Raji (cell line): Measurements from ENCODE around the gene DIP2B.

ENCODE experiments used
- POLR2A ChIP-seq: IDR thresholded peaks from 2 replicates; pipeline ENCODE4 v1.6.1; 2011; ENCODE audit warnings: low read depth, low read length, control low read depth; ENCODE audit not compliant: insufficient read depth

DIP2B gene

DNA sequence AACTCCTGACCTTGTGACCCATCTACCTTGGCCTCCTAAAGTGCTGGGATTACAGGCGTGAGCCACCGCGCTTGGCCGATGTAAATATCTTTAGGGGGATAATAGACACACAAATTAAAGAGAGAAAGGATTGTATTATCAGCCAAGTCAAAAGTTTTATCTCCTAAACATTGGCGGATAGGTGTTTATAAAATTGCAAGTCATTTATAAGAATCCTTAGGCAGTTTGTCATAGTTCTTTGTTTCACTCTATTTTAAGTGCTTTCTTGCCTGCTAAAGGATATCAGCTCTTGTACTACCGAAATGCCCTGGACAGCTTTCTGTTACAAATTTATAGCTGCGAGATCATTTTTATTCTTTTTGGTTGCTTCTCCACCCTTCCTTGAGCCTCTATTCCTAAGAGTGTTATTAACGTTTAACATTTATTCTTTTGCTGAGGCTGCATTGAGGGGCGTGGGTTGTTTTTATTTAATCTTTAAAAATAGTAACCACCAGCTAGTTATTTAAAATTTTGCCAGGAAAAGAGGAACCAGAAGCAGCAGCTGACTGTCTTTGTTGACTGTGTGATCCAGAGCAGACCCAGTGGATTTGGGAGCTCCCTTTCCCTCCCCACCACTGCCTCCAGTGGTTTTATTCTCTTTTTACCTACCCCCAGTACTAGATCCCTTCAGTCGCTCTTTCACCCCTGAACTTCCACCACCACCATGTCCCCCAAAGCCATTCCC is 106.4 kb downstream of the DIP2B start:
- TF ChIP-seq POLR2A = no peak

DNA sequence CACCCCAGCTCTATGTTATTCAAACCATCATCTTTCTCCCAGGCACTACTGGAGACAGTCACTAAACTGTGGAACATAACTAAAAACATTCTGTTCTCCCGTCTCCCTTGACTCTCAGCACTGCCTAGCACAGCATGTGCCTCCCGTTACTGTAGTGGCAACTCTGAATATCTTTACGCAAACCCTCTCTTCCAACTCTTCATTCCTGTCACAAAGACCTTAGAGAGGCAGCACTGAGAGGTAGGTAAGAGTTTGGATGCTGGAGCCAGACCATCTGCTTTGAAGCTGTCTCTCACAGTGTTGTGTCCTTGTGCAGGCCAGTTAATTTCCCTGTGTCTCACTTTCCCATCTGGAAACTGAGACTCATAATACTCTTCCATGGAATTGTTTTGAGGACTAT is 108.1 kb downstream of the DIP2B start:
- TF ChIP-seq POLR2A = no peak

DNA sequence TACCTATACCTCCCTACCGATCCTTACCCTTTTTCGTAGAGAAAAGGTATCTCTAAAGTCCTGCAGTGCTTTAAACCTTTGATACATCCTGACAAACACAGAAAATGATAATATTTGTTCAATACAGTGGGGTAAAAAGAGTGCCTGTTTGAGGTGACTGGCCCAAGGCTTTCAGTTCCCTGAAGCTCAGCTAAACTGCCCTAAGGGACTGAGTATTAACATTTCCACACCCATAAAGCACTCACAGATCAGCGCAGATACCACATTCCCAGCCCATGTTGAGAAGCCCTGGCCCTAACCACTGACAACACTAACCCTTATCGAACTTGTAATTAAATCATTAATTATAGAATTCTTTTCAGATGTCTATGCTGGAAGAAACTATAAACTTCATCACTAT is 108.7 kb downstream of the DIP2B start:
- no peak for TF ChIP-seq POLR2A

DNA sequence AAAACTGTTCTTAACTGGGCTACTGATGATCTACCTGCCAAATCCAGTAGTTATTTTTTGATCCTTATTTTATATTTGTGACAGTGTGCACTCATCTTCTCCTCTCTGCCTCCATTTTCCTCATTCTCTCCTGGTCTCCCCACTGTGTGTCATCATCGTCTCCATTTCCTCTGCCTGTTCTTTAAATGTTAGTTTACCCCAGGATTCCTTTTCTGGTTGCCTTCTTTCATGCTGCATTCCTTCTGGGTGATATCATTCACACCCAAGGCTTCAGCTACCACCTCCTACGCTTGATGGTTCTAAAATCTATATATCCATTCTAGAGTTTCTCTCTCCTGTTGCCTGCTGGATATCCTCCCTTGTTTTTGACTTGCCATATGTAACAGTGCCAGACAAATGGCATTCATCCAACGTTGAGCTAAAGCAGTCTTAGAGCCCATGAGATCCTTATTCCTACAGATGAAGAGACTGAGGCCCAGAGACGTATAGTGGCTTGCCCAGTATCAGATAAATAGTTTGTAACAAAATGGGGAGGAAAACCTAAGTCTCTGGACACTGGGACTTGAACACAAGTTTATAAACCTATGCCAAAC is 109.5 kb downstream of the DIP2B start:
- no peak for TF ChIP-seq POLR2A

DNA sequence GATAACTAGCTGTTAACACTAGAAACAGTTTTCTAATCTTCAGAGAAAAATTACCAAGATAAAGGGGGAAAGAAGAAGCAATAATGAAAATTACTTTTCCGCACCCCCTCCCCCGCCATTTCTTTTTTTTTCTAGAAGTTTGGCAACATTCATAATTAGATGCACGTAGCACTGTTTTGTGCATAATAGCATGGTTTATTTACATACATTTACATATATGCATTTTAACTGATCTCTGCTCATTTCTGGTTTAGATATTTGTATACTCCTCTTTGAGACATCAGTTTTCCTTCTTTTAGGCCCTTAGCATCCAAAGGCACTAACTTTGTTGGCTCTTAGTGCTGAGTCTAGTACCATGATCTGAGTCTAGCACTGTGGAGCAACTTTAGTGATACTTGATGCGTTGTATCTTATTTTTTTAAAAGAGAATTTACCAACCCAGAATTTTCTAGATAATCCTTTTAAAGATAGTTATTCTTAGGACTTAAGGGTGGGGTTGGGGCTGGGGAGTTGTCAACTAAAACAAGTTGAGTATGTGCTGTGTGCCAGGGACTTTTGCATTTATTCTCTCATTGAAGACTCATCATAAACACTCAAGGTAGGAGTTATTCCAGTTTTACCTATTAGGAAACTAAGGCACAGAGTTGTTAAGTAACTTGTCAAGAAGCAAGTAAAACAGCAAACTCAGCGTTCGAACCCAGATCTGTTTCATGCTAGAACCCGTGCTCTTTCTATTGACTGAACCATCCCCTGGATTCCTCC is 110.5 kb downstream of the DIP2B start:
- TF ChIP-seq POLR2A = no peak

DNA sequence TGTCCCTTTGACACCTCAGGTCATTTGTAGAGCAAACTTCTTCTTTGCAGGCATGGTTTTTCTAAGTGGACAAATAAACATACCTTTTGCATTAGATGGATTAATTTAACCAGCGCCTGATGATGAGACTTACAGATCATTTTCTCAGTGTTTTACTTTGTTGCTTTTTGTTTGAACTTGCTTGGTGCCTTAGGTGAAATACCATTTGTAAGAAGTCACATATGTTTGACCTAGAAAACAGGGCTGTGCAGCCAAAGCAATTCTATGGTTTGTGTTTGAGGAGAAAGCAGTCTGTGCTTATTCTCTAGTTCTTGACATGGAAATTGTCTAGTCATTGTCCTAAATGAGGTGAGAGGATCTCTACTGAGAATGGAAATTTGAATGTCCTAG is 111.1 kb downstream of the DIP2B start:
- TF ChIP-seq POLR2A = no peak

DNA sequence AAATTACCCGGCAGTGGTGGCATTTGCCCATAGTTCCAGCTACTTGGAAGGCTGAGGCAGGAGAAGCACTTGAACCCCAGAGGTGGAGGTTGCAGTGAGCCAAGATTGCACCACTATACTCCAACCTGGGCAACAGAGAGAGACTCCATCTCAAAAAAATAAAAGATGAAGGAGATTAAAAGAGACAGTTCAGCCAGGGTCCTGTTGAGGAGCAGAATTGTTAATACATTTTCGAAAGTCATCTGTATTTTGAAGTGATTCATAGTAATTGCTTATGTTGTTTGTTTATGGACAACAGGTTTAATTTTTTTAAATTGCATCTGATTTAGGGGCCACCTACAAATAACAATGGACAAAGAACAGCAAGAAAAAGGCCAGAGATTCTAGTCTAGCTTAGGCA is 112.9 kb downstream of the DIP2B start:
- TF ChIP-seq POLR2A = no peak

DNA sequence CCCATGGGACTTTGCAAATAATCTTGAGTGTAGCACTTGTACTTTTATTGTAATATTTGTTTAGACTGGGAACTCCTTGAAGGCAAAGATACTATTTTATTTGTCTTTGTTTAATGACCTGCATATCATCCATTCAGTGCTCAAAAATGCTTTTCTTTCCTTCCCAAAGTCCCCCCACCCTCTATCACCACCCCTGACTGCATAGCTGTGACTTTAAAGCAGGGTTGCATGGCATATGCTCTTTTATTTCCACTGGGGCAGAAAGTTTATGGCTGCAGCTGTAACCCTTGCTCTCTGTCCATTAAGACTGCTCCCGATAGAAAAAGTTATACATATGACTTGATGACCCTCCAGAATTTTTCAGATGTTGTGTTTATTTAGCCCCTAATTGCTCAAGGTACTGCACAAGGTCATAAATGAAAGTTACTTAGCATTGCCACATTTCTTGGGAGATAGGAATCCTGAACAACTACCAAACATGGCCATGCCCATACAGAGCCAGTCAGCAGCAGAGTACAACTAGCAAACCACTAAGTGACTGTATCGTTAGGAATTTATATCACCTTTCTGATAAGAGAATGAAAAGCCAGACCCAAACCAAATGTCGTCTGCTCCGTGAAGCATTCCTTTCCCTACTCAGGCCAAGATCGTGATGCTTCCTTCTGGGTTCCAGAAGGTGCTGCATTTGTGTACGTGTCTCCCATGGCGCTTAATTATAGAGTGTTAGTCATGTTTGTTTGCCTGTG is 114.3 kb downstream of the DIP2B start:
- TF ChIP-seq POLR2A = no peak

DNA sequence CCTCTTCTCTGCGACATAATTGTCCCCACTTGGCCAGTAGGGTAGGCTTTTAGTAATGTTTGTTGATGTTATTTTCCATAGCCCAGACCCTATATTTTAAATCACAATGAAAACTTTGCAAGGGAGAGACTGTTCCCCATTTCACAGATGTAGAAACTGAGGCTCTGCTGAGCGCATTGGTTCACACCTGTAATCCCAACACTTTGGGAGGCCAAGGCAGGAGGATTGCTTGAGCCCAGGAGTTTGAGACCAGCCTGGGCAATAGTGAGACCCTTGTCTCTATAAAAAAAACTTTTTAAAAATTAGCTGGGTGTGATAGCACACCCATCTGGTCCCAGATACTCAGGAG is 114.8 kb downstream of the DIP2B start:
- no peak for TF ChIP-seq POLR2A

DNA sequence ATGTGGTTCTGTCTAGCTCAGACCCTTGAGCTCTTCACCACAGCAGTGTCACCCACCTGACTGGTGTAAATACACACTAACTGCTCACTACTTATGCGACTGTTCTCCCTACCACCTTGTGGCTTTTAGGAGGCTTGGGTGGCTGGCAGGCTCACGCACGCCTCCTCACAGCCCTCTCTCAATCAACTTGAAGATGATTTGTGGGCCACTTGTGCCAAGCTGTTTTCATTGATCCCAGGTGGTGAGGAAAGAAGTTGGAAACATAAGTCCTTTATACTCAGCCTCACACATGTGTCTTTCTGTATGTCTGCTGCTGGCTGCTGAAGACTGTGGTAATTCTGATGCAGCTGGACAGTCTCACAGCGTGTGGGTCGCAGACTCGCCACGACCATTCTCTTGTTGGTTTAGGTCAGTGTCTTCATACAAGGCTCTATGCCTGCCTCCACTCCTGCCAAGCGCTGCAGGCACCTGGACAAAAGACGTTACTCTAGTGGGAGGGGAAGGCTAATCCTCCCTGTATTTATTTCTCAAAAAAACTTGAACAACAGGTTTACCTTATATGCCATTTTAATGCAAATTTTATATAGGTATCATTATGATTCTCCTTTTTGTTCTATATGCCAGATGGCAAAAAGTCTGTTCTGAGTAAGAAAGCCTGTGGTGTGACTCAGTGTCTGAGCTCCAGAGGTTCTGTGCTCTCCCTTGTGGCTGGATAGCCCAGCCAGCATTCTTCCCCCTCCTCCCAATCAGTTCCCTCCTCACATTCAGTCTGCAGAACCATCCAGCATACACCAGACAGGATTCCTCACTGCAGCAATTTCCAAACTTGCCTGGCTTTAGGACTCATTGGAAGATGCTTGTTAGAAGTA is 115.6 kb downstream of the DIP2B start:
- no peak for TF ChIP-seq POLR2A

DNA sequence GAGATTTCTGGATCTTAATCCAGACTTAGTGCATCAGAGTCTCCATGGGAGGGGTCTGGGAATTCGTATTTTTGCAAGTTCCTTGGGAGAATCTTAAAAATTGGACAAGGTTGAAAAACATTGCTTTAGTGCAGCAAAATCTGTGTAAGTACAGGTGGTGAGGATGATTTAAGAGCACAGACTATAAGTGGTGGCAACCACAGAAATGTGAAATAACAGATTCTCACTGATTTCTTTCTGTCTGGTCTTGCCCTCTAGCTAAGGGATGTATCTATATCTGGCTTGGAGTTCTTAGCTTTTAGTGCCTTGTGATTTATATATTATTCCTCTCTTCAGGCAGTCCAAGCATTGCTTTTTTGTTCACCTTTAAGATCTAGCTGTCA is 116.2 kb downstream of the DIP2B start:
- no peak for TF ChIP-seq POLR2A

DNA sequence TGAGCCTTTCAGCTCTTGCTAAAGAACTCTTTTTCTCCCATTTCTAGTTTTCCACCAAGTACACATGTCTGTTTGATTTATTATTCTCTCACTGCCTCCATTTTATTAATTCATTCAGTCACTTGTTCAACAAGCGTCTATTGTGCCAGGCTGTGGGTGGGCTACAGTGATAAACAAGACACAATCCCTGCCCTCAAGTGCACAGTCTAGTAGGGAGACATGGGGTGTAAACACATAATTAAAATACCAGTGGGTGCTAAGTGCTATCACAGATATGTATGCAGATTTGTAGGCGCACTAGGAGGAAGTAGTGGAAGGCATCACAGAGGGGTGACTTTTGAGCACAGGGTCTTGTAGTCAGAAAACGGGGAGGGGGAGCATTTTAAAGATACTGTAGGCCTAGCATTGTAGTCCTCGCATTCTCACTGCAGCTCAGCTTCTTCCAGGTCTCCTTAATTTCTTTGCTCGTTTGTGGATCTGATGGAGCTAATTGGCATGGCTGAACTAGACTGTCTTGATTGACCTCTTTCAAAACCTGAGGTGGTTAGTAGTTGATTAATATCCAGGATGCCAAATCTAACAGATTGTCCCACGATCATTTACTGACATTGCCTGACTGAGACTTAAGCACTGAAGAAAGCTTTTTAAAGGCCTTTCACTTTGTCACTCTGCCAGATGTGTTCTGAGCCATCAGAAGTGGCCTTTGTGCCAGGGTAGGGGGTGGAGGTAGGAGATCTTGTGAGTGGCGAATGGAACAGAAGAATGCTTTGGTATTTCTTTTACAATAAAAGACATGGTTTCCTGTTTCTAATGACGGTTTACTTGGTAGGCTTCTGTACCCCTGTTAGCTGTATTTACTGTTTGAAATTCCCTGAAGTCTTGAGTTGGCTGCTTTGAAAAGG is 116.9 kb downstream of the DIP2B start:
- TF ChIP-seq POLR2A = no peak

DNA sequence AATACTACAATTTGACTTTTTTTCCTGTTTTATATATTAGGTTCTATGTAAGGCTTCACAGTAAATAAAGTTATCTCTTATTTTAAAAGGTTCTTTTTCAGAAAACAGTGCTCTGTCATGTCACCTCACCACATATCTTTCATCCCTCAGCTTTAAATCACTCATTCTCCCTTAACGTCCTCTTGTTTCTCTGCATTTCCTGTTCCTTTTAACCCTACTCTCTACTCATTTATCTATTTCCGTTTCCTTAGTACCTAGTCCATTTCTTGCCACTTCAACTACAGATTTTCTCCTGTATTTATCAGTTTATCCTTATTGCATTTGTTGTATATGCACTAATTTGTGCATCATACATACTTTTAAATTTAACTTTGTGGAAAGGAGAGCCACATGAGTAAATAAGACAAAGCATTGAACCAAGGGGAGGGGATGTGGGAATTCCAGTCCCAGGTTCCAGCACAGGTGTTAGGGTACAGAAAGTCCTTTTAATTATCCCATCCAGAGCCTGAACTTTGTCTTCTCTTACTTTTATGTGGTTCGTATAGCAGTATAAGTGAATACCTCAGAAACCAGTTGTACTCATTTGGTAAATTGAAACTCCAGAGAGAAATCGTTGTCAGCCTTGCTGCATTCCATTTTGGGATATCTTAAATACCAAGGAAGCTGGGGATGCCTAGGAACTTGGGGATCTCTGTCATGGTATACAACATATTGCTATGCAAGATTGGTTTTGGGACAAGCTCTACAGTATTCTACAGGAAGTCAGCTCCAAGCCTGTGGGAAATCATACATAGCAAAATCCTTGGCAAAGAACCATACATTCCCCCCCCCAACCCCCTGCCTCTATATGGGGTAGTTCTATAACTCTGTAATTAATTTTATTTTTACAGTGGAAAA is 120.5 kb downstream of the DIP2B start:
- TF ChIP-seq POLR2A = no peak
